Bronchial epithelial cell (primary cell): ENCODE results near the gene ANKRD16. TPM values are rescaled to one million over a fixed set of nuclear protein-coding genes. Genes with fewer than 3 reads are reported as not detected.

Source experiments
- DNase-seq: peaks from one replicate; pipeline ENCODE4 v3.0.0-alpha.2; 2010; ENCODE audit warnings: low read depth
- FAIRE-seq: peaks from 2 replicates; lab custom pipeline; 2011; peaks lifted over from hg19 to GRCh38; lab: Jason Lieb, UNC
- H3K27me3 ChIP-seq: 2 replicates; pipeline ENCODE4 v1.5.1; 2011; ENCODE audit warnings: low read length; ENCODE audit not compliant: control insufficient read depth, insufficient read depth
- H3K36me3 ChIP-seq: 2 replicates; pipeline ENCODE4 v1.5.1; 2011; ENCODE audit warnings: low read length; ENCODE audit not compliant: control insufficient read depth, insufficient read depth
- H3K4me3 ChIP-seq: 2 replicates; pipeline ENCODE4 v1.5.1; 2011; ENCODE audit warnings: mild to moderate bottlenecking, low read depth, low read length, control low read depth
- total RNA-seq: library from RNA; depleted of rRNA; stranded (reverse); fragments of >200 nt; gene quantifications from 2 replicates; pipeline ENCODE4 v1.2.1, GENCODE V29; 2014
- TF ChIP-seq, protein P1 (sequence below): IDR thresholded peaks from 2 replicates; pipeline ENCODE4 v1.5.1; 2011; ENCODE audit warnings: mild to moderate bottlenecking, moderate library complexity, low read length, control low read depth, inconsistent platforms; ENCODE audit not compliant: insufficient read depth, severe bottlenecking

Gene ANKRD16
- total RNA-seq, 1 donor from 2014 or later = 5.3 TPM

DNA sequence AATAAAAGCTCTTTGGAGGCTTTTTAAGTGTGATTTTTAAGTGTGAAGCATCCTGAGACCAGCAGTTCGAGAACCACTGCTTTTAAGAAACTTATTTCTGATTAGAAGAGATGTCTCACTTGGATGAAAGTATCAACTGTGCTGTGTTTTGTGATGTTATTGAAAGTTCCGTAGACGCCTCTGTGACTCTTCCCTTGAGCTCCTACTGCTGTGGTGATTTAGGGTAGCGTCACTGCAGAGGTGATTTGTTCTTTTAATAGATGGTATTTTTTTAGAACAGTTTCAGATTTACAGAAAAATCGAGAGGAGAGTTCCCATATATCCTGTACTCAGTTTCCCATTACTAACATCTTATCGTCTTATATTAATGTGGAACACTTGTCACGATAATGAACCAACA lies 29.9 kb upstream of the ANKRD16 start:
- H3K4me3 ChIP-seq = no peak overlapping the region
- TF ChIP-seq, protein P1, sequence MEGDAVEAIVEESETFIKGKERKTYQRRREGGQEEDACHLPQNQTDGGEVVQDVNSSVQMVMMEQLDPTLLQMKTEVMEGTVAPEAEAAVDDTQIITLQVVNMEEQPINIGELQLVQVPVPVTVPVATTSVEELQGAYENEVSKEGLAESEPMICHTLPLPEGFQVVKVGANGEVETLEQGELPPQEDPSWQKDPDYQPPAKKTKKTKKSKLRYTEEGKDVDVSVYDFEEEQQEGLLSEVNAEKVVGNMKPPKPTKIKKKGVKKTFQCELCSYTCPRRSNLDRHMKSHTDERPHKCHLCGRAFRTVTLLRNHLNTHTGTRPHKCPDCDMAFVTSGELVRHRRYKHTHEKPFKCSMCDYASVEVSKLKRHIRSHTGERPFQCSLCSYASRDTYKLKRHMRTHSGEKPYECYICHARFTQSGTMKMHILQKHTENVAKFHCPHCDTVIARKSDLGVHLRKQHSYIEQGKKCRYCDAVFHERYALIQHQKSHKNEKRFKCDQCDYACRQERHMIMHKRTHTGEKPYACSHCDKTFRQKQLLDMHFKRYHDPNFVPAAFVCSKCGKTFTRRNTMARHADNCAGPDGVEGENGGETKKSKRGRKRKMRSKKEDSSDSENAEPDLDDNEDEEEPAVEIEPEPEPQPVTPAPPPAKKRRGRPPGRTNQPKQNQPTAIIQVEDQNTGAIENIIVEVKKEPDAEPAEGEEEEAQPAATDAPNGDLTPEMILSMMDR = no peak
- DNase-seq = no peak
- FAIRE-seq = no peak
- H3K36me3 ChIP-seq = peaks cover 55% of the 10 kb centered on the region
- no peaks in the 10 kb centered on the region for H3K27me3 ChIP-seq

DNA sequence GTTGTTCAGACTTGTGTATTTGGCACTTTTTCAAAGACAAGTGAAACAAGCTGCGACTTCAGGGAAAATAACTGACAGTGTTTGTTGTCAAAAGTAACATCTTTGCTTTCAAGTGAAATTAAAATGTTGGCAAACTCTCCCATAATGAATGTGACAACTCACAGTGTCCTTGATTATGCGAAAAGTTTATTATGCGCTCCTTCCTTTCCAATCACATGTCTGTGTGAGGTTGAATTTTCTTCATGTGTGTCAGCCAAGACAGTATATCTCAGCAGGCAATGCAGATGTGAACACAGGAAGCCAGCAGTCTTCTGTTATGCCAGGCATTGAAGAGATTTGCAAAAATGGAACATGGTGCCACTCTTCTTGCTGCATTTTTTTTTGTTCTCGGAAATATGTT lies 29.1 kb upstream of the ANKRD16 start:
- DNase-seq = no peak
- TF ChIP-seq, protein P1 = no peak
- no peaks in the 10 kb centered on the region for H3K27me3 ChIP-seq
- FAIRE-seq = no peak
- H3K4me3 ChIP-seq = no peak overlapping the region
- peaks cover 52% of the 10 kb centered on the region for H3K36me3 ChIP-seq

DNA sequence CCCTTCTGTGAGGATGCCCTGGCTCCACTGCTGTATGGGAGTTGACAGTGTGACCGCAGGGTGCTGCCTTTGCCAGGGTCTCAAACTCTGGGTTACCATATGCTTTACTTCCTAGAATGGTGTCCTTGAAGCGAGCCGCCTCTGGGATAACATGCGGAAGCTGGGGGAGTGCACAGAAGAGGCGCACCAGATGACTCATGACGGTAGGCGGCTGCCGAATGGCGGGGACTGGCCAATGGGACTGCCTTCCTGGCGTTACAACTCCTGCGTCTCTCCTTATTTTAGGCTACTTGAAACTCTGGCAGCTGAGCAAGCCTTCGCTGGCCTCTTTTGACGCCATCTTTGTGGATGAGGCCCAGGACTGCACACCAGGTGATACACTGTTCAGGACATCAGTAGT lies 27.6 kb upstream of the ANKRD16 start:
- TF ChIP-seq, protein P1 = no peak
- Histone ChIP-seq H3K4me3 (no peak overlapping the region), H3K27me3 (no peaks in the 10 kb centered on the region), H3K36me3 (peaks cover 49% of the 10 kb centered on the region)
- DNase-seq = no peak
- no peak for FAIRE-seq

DNA sequence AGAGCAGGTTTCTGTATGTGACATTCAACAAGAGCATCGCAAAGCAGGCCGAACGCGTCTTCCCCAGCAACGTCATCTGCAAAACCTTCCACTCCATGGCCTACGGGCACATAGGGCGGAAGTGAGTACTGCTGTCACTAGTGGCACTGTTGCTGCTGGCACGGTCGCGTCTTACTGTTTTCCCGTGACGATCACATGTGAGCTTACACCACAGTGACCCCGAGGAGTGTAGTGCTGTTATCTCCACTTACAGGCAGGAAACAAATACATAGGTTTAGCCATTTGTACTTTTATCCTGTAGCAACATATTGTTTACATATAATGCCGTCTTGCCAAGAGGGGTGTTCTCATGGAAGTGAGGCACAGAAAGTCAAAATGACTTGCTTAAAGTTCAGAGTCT lies 25.8 kb upstream of the ANKRD16 start:
- FAIRE-seq (no peak), DNase-seq (no peak)
- H3K4me3 ChIP-seq = no peak overlapping the region
- no peaks in the 10 kb centered on the region for H3K27me3 ChIP-seq
- peaks cover 47% of the 10 kb centered on the region for H3K36me3 ChIP-seq
- TF ChIP-seq, protein P1 = no peak

DNA sequence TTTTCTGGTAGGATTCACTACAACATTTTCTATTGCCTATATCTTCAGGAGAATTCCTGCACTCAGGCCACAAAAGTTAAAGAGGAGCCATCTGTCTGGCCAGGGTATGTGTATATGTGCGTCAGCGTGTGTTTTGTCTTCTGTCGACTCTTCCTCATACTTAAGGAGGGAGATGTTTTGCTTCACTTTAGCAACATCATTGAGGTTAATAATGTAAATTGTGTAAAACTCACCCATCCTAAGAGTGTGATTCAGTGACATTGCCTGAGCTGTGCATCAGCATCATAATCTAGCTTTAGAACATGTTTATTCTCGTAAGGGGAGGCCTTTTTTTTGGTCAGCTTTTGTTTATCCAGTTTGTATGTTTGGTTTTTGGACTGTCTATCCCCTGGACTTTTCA lies 24.0 kb upstream of the ANKRD16 start:
- no peak for FAIRE-seq
- no peak overlapping the region for H3K4me3 ChIP-seq
- TF ChIP-seq, protein P1 = no peak
- DNase-seq = no peak
- H3K36me3 ChIP-seq = peaks cover 48% of the 10 kb centered on the region
- no peaks in the 10 kb centered on the region for H3K27me3 ChIP-seq

DNA sequence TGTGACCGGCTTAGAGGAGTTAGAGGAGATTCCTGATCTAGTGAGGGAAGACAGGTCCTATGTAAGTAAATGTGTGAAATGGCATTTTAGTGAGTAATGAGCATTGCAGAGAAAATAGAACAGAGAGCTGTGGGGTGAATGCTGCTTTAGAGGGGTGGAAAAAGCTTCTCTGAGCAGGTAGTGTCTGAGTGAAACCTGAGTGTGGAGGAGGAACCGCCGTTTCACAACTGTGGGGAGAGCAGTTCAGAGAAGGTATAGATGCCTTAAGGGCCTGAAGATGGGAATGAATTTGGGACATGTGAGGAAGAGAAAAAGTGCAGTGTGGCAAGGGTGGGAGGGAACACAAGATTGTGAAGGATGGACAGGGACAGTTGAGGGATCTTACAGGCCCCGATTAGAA lies 22.0 kb upstream of the ANKRD16 start:
- Histone ChIP-seq H3K27me3 (no peaks in the 10 kb centered on the region), H3K36me3 (peaks cover 33% of the 10 kb centered on the region), H3K4me3 (no peak overlapping the region)
- TF ChIP-seq, protein P1 = no peak
- no peak for DNase-seq
- no peak for FAIRE-seq
